NT2/D1 (cell line): ENCODE measurements around the gene MRPS18C.

Source experiments
- SUZ12 ChIP-seq: IDR thresholded peaks from 2 replicates; pipeline ENCODE4 v1.6.1; 2011; ENCODE audit not compliant: insufficient read length, insufficient read depth; ENCODE audit errors: extremely low read depth
- YY1 ChIP-seq: IDR thresholded peaks from 2 replicates; pipeline ENCODE4 v1.6.1; 2011; ENCODE audit not compliant: insufficient read length, insufficient read depth
- ZNF274 ChIP-seq: IDR thresholded peaks from 2 replicates; pipeline ENCODE4 v1.6.1; 2011; ENCODE audit warnings: mild to moderate bottlenecking, low read depth, low read length

GRCh38 chr4:83503974-83504373 lies 48.1 kb downstream of the MRPS18C start:
- TF ChIP-seq SUZ12, result no peak
- no peak for TF ChIP-seq ZNF274
- no peak for TF ChIP-seq YY1
